COR-L47 (cell line): ENCODE data around the gene PAX3.
A peak's percentile ranks its signal among the peaks of the same experiment; 100 is the strongest.
"Not testable (repeated sequence)": the region's sequence is repeated elsewhere in the genome, so short reads cannot be mapped to it uniquely, and the experiment has no call there.

Experiments
- DNase-seq: peaks from one replicate; lab custom pipeline; 2025; lab: John Stamatoyannopoulos, UW

PAX3 gene

DNA sequence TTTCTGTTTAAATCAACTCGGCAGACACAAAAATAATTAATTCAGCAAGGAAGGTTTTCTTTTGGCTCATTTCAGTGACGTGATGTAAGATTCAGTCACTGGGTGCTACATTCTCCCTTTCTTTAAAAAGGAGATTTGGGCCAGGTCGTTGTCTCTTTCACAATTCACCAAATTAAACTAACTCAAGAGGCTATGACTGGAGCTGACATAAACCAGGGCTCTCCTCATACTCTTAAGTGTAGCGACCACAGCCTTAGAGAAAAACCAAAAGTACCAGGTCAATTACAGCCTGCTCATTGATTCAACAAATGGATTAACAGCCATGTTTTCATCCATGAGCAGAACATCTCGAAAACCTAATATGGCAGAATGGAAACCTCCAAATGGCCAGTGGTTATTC is 85.7 kb downstream of the PAX3 start:
- no peak for DNase-seq

- DNase-seq = no peak
Observed at GRCh38 chr2:222212571-222212970, 86.2 kb downstream of the PAX3 start.

GRCh38 chr2:222208010-222208690 is 90.6 kb downstream of the PAX3 start:
- DNase-seq = no peak

DNA sequence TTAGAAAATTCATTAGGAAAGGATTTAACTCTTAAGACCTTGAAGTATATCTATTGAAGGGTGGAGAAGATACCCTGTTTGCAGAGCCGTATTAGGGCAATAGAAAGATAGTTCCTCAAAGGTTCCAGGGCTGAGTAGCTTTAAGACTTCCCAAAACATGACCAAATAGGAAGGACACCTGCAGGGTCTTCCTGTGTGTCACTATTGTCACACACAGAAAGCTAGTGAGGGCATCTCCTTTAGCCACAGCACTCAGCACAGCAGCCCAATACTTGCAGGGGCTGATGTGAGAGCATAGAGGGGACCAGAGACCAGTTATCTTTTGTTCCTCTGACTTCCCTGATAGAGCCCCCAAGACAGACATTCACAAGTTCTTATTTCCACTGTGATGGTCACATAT is 93.7 kb downstream of the PAX3 start:
- DNase-seq = no peak

DNA sequence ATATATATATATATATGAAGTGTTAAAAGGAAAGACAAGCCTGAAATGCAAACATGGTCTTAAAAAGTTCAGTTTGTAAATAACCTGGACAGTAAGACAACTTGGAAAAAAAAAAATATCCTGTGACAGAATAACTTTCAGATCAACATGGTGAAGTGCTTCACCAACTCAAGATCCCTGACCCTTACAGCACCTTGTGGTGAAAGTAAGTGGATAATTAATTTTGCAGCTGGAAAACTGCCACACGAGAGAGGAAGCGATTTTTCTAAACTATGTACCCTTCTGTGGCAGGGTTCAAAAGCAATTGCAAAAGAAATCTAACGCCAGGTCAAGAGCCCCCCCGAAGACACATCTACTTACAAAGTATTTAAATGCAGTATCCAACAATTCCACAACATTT is 95.8 kb downstream of the PAX3 start:
- DNase-seq = no peak

DNA sequence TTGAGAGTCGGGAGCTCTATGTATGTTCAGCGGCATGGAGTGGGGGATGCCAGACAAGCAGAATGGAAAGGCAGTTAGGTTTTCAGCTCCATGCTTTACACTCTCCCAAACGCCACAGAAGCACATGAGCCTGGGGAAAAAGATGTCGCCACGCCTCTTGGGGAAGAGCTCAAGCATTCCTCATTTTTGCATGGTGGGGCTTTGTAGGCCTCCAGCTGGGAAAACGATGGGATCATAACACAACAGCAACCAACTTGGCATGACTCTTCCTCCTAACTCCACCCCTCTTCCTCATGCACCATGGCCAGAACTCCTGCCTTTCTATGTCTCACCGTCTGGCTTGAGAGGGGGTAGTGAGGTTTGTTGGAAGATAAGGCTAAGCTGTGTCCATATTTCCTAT is 102.6 kb downstream of the PAX3 start:
- DNase-seq = no peak

GRCh38 chr2:222194669-222195068 is 104.1 kb downstream of the PAX3 start:
- DNase-seq = no peak

DNA sequence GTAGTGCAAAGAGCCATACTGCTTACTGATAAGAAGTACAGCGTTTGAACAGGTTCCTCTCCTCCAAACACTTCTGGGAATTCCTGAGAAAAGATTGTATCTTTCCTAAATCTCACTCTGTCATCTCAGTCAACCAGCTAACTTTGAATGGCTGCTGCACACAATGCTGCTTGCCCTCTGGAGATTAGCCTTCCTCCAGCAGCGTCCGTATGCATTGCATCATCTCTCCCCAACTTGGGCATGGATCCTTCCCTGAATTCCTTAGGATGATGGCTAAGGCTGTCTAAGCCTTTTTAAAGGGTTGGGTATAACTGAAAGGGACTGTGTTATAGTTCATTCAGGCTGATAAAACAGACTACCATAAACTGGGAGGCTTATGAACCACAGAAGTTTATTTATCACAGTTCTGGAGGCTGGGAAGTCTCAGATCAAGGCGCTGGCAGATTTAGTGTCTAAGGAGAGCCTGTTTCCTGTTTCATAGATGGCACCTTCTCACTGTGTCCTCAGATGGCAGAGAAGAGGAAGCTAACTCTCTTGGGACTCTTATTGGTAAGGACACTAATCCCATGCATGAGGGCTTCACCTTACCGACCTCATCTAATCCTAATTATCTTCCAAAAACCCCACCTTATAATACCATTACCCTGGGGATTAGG is 105.3 kb downstream of the PAX3 start:
- DNase-seq = no peak

GRCh38 chr2:222180619-222181018 is 118.2 kb downstream of the PAX3 start:
- no peak for DNase-seq

- DNase-seq = peak; percentile 74
Observed at GRCh38 chr2:222179592-222179991, 119.2 kb downstream of the PAX3 start.

DNA sequence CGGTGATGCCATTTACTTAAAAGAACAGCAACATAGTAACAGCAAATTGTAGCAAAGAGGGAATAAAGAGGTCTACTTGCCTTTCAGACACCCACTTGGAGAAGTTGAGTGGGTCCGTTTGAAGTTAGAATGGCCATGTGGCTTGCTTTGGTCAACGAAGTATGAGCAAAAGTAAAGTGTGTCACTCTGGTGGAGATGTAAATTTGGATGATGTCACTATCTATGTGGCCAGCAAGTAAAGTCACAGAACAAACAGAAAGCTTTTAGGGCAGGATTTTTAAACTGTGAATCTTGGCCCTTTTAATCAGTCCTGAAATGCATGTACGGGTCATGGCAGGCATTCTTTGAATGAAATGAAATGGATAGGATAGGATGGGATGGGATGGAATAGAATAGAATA is 120.3 kb downstream of the PAX3 start:
- no peak for DNase-seq

GRCh38 chr2:222176890-222177289 is 121.9 kb downstream of the PAX3 start:
- peak; percentile 81 for DNase-seq

DNA sequence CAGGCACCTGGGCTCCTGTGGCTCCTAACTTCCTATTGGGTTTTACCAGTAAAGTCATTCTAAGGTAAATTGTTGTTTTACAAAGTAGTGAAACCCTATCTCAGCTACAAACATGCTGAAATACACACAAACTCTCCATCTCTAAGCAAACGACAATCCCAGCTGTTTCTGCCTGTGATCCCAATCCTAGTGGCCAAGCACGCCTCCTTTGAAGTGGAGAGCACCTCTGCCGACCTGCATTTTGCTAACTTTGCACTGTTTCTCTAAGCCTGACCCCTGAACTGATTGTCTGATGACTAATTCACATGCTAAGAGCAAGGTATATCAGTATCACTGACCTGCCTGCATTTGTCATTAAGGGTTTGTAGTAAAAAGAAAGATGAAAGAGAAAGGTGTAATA is 124.3 kb downstream of the PAX3 start:
- DNase-seq = no peak

DNA sequence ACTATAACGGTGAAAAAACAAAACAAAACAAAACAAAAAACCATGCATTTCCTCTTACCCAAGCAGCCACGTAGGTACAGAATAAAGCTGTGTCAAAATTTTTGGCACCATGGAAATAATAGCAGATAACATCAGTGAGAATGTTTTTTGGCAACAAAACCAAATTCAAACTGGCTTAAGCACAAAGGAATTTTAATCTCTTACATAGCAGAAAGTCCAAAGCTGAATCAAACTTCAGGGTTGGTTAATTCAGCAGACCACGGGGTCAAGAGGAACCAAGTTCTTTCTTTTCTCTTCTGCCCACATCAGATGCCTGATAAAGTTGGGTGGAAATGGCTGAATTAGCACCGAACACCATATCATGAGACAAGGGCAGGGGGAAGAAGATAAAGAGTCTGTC is 129.5 kb downstream of the PAX3 start:
- DNase-seq = no peak

DNA sequence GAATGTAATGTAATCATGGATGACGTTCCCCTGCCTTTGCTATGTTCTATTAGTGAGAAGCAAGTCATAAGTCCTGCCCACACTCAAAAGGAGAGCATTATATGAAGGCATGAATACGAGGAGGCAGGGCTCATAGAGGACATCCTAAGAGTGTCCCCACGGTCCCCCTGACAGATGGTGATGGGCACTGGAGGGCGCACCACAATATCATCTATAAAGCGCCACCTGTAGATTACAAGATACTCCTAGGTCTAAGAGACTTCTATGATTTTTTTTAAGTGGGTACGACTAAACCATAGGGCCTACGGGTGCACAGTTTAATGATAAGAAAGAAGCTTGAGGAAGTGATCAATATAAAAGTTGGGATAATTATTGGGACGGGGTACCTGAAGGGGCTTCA is 131.0 kb downstream of the PAX3 start:
- DNase-seq = no peak

DNA sequence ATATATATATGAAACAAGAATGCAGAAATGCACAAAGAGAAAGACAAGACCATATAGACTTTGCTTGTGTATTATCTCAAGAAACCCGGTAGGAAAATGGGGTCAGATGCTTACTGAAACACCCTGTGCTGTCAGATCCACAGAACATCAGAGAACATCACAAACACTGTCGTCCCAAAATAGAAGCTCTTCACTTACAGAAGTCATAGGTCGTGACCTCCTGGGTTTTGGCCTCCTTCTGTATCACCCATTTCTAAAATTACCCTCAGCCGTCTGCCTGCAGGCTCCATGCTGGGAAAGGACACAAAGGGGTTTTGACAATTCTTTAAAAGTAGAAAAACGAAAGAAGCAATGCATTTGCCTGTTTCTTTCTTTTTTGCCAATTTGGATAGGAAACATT is 137.9 kb downstream of the PAX3 start:
- DNase-seq = no peak

DNA sequence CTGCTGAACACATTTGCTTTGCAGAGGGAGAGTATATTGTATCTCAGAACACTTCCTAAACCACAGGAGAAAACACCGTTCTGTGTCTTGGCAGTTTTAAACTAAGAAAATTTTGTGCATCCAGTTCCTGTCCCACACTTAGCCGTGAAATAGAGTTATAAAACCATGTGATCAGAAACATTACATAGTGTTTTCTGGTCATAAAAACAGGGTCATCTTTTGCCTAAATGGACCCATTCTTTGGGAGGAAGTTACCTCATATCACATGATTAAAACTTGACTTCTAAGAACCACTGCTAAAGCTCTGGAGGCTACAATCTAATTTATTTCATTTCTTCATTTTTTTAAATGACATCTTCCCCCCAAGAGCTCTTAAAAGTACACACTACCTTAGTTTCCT is 138.7 kb downstream of the PAX3 start:
- no peak for DNase-seq

DNA sequence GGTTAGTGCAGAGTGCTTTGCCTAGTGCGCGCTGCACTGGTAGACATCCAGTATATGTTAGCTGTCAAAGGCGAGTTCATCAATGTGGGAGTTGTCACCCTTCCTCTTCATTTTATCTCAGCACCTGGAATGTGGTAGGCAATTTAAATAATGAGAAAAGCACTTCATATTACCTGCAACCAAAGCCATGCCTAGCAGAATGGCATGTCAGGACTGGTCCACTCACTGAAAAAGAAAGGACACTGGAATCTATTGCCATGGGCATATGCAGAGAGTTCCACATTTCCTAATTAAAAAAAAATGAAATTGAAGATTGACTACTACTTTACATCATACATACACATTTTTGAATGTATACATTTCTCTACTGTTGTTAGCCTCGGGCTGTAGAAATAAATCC is 139.6 kb downstream of the PAX3 start:
- no peak for DNase-seq

GRCh38 chr2:222155003-222155664 is 143.7 kb downstream of the PAX3 start:
- not testable (repeated sequence) for DNase-seq
